Neural cell (in vitro differentiated cells): ENCODE data around the gene INPPL1. TPM values are rescaled to one million over a fixed set of nuclear protein-coding genes. Genes with fewer than 3 reads are reported as not detected.
"Not testable (repeated sequence)": the region's sequence is repeated elsewhere in the genome, so short reads cannot be mapped to it uniquely, and the experiment has no call there.

Experiments used
- H2AFZ ChIP-seq: fragments of 200-600, 300-800 bp; sonication (generic), shearing (Covaris generic); 2 replicates; pipeline ENCODE4 v1.6.0; 2014; ENCODE audit warnings: low read depth, mild to moderate bottlenecking, antibody characterized with exemption, low read length, moderate library complexity
- H3F3A ChIP-seq: fragments of 200-600 bp; shearing (Covaris generic); 2 replicates; pipeline ENCODE4 v1.6.1; 2016; ENCODE audit warnings: mild to moderate bottlenecking, moderate library complexity, mixed read lengths, antibody characterized with exemption, low read length; ENCODE audit not compliant: insufficient read depth, poor library complexity, severe bottlenecking
- H3K27ac ChIP-seq: fragments of 200-600, 300-800 bp; sonication (generic), shearing (Covaris generic); 2 replicates; pipeline ENCODE4 v1.5.1; 2014; ENCODE audit warnings: mild to moderate bottlenecking, low read length, moderate library complexity
- H3K27me3 ChIP-seq: fragments of 300-800, 200-600 bp; sonication (generic), shearing (Covaris generic); 2 replicates; pipeline ENCODE4 v1.6.0; 2014; ENCODE audit warnings: mild to moderate bottlenecking, low read depth, low read length, moderate library complexity; ENCODE audit not compliant: insufficient read depth
- H3K36me3 ChIP-seq: fragments of 300-800, 200-600 bp; sonication (generic), shearing (Covaris generic); 2 replicates; pipeline ENCODE4 v1.5.1; 2014; ENCODE audit warnings: mild to moderate bottlenecking, antibody characterized with exemption, low read length, moderate library complexity; ENCODE audit not compliant: insufficient read depth
- H3K4me2 ChIP-seq: fragments of 300-800, 200-600 bp; sonication (generic), shearing (Covaris generic); 2 replicates; pipeline ENCODE4 v1.6.0; 2014; ENCODE audit warnings: mild to moderate bottlenecking, low read length
- H3K4me3 ChIP-seq: fragments of 300-800, 200-600 bp; sonication (generic), shearing (Covaris generic); 2 replicates; pipeline ENCODE4 v1.5.1; 2014; ENCODE audit warnings: mild to moderate bottlenecking, low read length, moderate library complexity
- H3K79me2 ChIP-seq: fragments of 200-600 bp; shearing (Covaris generic); replicated peaks from 2 replicates; pipeline ENCODE4 v1.6.0; 2014; ENCODE audit warnings: mild to moderate bottlenecking, low read length, moderate library complexity; ENCODE audit not compliant: insufficient read depth
- H3K9ac ChIP-seq: fragments of 300-800, 200-600 bp; sonication (generic), shearing (Covaris generic); 2 replicates; pipeline ENCODE4 v1.6.1; 2016; ENCODE audit warnings: mild to moderate bottlenecking, low read length, mixed read lengths
- H3K9me2 ChIP-seq: fragments of 200-600 bp; shearing (Covaris generic); 2 replicates; pipeline ENCODE4 v1.6.1; 2016; ENCODE audit warnings: mild to moderate bottlenecking, low read length, mixed read lengths; ENCODE audit not compliant: insufficient read depth
- H3K9me3 ChIP-seq: fragments of 200-600, 300-800 bp; sonication (generic), shearing (Covaris generic); 2 replicates; pipeline ENCODE4 v1.6.1; 2016; ENCODE audit warnings: mild to moderate bottlenecking, mixed run types, low read length, moderate library complexity, mixed read lengths
- H4K20me1 ChIP-seq: fragments of 200-600 bp; shearing (Covaris generic); 2 replicates; pipeline ENCODE4 v1.6.1; 2016; ENCODE audit warnings: mild to moderate bottlenecking, mixed run types; ENCODE audit not compliant: insufficient read depth
- EP300 ChIP-seq: fragments of 450-650 bp; conservative IDR thresholded peaks from 2 replicates; pipeline ENCODE4 v1.6.1; 2014; ENCODE audit warnings: antibody characterized with exemption, mild to moderate bottlenecking, moderate library complexity; ENCODE audit not compliant: poor library complexity, severe bottlenecking
- EZH2 ChIP-seq: fragments of 200-600, 300-800 bp; shearing (Covaris generic), sonication (generic); IDR thresholded peaks from 2 replicates; pipeline ENCODE4 v1.6.1; 2014; ENCODE audit warnings: antibody characterized with exemption, low read length, borderline replicate concordance, mild to moderate bottlenecking; ENCODE audit not compliant: insufficient read depth, poor library complexity, severe bottlenecking
- MXI1 ChIP-seq: fragments of 450-650 bp; conservative IDR thresholded peaks from 2 replicates; pipeline ENCODE4 v1.6.1; 2014; ENCODE audit warnings: antibody characterized with exemption, mild to moderate bottlenecking; ENCODE audit not compliant: poor library complexity, severe bottlenecking
- POLR2AphosphoS5 ChIP-seq: IDR thresholded peaks from 2 replicates; pipeline ENCODE4 v1.6.1; 2012
- RAD21 ChIP-seq: fragments of 450-650 bp; conservative IDR thresholded peaks from 2 replicates; pipeline ENCODE4 v1.6.1; 2014; ENCODE audit warnings: antibody characterized with exemption, mild to moderate bottlenecking, moderate library complexity
- SMC3 ChIP-seq: fragments of 450-650 bp; conservative IDR thresholded peaks from 2 replicates; pipeline ENCODE4 v1.6.1; 2014; ENCODE audit warnings: antibody characterized with exemption, mild to moderate bottlenecking, moderate library complexity; ENCODE audit not compliant: poor library complexity
- TAF1 ChIP-seq: IDR thresholded peaks from 2 replicates; pipeline ENCODE4 v1.6.1; 2012; ENCODE audit warnings: low read depth
- polyA plus RNA-seq: library from polyadenylated mRNA; depleted of rRNA; stranded (reverse); fragments of >200 nt; gene quantifications from 2 replicates; pipeline ENCODE4 v1.2.3, GENCODE V29; 2014
- TF ChIP-seq, protein P1 (sequence below): fragments of 450-650 bp; IDR thresholded peaks from 2 replicates; pipeline ENCODE4 v1.5.1; 2014; ENCODE audit warnings: antibody characterized with exemption, mild to moderate bottlenecking, moderate library complexity; ENCODE audit not compliant: poor library complexity, severe bottlenecking
- TF ChIP-seq, protein P2 (sequence below): IDR thresholded peaks from 2 replicates; pipeline ENCODE4 v1.6.1; 2012; ENCODE audit warnings: borderline replicate concordance

INPPL1 gene
- polyA plus RNA-seq, 1 donor from 2014 or later = 2.0 TPM

DNA sequence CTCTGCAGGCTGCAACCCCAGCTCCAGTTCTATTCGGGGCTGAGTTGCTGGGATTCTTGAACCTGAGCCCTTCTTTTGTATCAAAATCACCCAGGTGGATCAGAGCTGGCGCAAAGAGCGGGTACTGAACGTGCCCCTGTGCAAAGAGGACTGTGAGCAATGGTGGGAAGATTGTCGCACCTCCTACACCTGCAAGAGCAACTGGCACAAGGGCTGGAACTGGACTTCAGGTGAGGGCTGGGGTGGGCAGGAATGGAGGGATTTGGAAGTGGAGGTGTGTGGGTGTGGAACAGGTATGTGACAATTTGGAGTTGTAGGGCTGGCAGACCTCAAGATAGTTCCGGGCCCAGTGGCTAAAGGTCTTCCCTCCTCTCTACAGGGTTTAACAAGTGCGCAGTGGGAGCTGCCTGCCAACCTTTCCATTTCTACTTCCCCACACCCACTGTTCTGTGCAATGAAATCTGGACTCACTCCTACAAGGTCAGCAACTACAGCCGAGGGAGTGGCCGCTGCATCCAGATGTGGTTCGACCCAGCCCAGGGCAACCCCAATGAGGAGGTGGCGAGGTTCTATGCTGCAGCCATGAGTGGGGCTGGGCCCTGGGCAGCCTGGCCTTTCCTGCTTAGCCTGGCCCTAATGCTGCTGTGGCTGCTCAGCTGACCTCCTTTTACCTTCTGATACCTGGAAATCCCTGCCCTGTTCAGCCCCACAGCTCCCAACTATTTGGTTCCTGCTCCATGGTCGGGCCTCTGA, 28.9 kb upstream of the INPPL1 start:
- Histone ChIP-seq H2AFZ (no peak overlapping the region), H3F3A (no peaks in the 10 kb centered on the region), H3K36me3 (no peaks in the 10 kb centered on the region)

GRCh38 chr11:72201445-72201844, 23.1 kb upstream of the INPPL1 start:
- not testable (repeated sequence) for H4K20me1 ChIP-seq, H3K79me2 ChIP-seq, H3K36me3 ChIP-seq, H3K27me3 ChIP-seq, H3K9me2 ChIP-seq, H3K4me2 ChIP-seq, H2AFZ ChIP-seq, H3K27ac ChIP-seq, H3K9me3 ChIP-seq, H3F3A ChIP-seq, H3K4me3 ChIP-seq, H3K9ac ChIP-seq

More for the DNA sequence above, 28.9 kb upstream of the INPPL1 start:
- H3K79me2 ChIP-seq = no peaks in the 10 kb centered on the region
- H3K9ac ChIP-seq = no peak overlapping the region
- TF ChIP-seq, protein P1, sequence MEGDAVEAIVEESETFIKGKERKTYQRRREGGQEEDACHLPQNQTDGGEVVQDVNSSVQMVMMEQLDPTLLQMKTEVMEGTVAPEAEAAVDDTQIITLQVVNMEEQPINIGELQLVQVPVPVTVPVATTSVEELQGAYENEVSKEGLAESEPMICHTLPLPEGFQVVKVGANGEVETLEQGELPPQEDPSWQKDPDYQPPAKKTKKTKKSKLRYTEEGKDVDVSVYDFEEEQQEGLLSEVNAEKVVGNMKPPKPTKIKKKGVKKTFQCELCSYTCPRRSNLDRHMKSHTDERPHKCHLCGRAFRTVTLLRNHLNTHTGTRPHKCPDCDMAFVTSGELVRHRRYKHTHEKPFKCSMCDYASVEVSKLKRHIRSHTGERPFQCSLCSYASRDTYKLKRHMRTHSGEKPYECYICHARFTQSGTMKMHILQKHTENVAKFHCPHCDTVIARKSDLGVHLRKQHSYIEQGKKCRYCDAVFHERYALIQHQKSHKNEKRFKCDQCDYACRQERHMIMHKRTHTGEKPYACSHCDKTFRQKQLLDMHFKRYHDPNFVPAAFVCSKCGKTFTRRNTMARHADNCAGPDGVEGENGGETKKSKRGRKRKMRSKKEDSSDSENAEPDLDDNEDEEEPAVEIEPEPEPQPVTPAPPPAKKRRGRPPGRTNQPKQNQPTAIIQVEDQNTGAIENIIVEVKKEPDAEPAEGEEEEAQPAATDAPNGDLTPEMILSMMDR = no peak
- TF ChIP-seq EZH2 (no peak), EP300 (no peak), SMC3 (no peak), RAD21 (no peak), TAF1 (no peak), MXI1 (no peak), POLR2AphosphoS5 (no peak)
- TF ChIP-seq, protein P2, sequence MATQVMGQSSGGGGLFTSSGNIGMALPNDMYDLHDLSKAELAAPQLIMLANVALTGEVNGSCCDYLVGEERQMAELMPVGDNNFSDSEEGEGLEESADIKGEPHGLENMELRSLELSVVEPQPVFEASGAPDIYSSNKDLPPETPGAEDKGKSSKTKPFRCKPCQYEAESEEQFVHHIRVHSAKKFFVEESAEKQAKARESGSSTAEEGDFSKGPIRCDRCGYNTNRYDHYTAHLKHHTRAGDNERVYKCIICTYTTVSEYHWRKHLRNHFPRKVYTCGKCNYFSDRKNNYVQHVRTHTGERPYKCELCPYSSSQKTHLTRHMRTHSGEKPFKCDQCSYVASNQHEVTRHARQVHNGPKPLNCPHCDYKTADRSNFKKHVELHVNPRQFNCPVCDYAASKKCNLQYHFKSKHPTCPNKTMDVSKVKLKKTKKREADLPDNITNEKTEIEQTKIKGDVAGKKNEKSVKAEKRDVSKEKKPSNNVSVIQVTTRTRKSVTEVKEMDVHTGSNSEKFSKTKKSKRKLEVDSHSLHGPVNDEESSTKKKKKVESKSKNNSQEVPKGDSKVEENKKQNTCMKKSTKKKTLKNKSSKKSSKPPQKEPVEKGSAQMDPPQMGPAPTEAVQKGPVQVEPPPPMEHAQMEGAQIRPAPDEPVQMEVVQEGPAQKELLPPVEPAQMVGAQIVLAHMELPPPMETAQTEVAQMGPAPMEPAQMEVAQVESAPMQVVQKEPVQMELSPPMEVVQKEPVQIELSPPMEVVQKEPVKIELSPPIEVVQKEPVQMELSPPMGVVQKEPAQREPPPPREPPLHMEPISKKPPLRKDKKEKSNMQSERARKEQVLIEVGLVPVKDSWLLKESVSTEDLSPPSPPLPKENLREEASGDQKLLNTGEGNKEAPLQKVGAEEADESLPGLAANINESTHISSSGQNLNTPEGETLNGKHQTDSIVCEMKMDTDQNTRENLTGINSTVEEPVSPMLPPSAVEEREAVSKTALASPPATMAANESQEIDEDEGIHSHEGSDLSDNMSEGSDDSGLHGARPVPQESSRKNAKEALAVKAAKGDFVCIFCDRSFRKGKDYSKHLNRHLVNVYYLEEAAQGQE = no peak
- no peak overlapping the region for H3K4me3 ChIP-seq
- H3K27me3 ChIP-seq = no peaks in the 10 kb centered on the region
- H3K27ac ChIP-seq = no peak overlapping the region
- no peaks in the 10 kb centered on the region for H3K9me3 ChIP-seq
- H3K9me2 ChIP-seq = no peaks in the 10 kb centered on the region
- H4K20me1 ChIP-seq = no peaks in the 10 kb centered on the region
- no peak overlapping the region for H3K4me2 ChIP-seq
